Esophagus muscularis mucosa (tissue), 4 donors: ENCODE data around the gene SELL.

Experiments used
- EP300 ChIP-seq: sonication (generic); formaldehyde crosslinking; IDR thresholded peaks from one replicate; pipeline ENCODE4 v1.6.1; 2017; ENCODE audit warnings: antibody characterized with exemption
- POLR2A ChIP-seq: fragments of 450-650 bp; IDR thresholded peaks from one replicate; pipeline ENCODE4 v1.6.1; 2017; ENCODE audit warnings: antibody characterized with exemption, moderate library complexity, mild to moderate bottlenecking, low read depth
- POLR2AphosphoS5 ChIP-seq, 2 donors: sonication (generic); formaldehyde crosslinking; IDR thresholded peaks; one replicate each; pipeline ENCODE4 v1.6.1; 2017; ENCODE audit warnings: antibody characterized with exemption in 2 of 2
- TF ChIP-seq, protein P1 (sequence below), 3 experiments: fragments of 200-600 bp in 2 of 3; fragments of 450-650 bp in 1 of 3; sonication (generic) in 2 of 3; IDR thresholded peaks; one replicate each; pipeline ENCODE4 v1.5.1; 2017 to 2019; ENCODE audit warnings: antibody characterized with exemption in 3 of 3, mild to moderate bottlenecking in 2 of 3, moderate library complexity in 1 of 3

DNA sequence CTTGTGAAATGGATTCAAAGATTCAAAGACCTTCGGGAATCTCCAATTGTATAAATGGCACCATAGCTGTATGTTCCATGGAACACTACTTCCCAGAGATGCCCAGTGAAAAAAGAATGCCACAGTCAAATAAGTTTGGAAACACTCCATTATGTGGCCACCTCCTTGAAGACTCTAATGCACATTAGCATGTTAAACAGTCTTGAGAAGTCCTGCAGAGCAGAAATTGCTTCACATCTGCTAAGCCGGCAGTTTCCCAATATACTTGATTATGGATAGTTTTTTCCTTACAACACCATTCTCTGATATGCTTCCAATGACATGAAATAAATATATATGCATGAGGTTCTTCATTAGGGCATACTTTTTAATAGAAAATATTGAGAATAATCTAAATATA, 35.1 kb upstream of the SELL start:
- TF ChIP-seq, protein P1, sequence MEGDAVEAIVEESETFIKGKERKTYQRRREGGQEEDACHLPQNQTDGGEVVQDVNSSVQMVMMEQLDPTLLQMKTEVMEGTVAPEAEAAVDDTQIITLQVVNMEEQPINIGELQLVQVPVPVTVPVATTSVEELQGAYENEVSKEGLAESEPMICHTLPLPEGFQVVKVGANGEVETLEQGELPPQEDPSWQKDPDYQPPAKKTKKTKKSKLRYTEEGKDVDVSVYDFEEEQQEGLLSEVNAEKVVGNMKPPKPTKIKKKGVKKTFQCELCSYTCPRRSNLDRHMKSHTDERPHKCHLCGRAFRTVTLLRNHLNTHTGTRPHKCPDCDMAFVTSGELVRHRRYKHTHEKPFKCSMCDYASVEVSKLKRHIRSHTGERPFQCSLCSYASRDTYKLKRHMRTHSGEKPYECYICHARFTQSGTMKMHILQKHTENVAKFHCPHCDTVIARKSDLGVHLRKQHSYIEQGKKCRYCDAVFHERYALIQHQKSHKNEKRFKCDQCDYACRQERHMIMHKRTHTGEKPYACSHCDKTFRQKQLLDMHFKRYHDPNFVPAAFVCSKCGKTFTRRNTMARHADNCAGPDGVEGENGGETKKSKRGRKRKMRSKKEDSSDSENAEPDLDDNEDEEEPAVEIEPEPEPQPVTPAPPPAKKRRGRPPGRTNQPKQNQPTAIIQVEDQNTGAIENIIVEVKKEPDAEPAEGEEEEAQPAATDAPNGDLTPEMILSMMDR (IDR thresholded peaks at IDR 0.05): no peak
- TF ChIP-seq EP300 (no peak), POLR2A (no peak), POLR2AphosphoS5 (IDR thresholded peaks at IDR 0.05) (no peak)
